NT2/D1 (cell line): Measurements from ENCODE around the gene PARN.
A peak's percentile ranks its signal among the peaks of the same experiment; 100 is the strongest.

ENCODE experiments used
- DNase-seq: peaks from one replicate; pipeline ENCODE4 v3.0.0-alpha.2; 2011; ENCODE audit warnings: low read depth, low spot score
- H3K27me3 ChIP-seq: 2 replicates; pipeline ENCODE4 v1.6.0; 2011; ENCODE audit warnings: mild to moderate bottlenecking; ENCODE audit not compliant: insufficient read length, insufficient read depth
- H3K36me3 ChIP-seq: 2 replicates; pipeline ENCODE4 v1.6.1; 2011; ENCODE audit warnings: mild to moderate bottlenecking, low read length, mixed read lengths; ENCODE audit not compliant: insufficient read depth, insufficient read length
- H3K4me1 ChIP-seq: 2 replicates; pipeline ENCODE4 v1.5.1; 2011; ENCODE audit not compliant: insufficient read depth, insufficient read length
- H3K4me3 ChIP-seq: 2 replicates; pipeline ENCODE4 v1.5.1; 2011; ENCODE audit warnings: low read depth; ENCODE audit not compliant: insufficient read length
- H3K9ac ChIP-seq: 2 replicates; pipeline ENCODE4 v1.6.0; 2011; ENCODE audit warnings: low read depth; ENCODE audit not compliant: insufficient read length
- H3K9me3 ChIP-seq: 2 replicates; pipeline ENCODE4 v1.5.1; 2011; ENCODE audit warnings: mild to moderate bottlenecking, low read length; ENCODE audit not compliant: insufficient read depth
- SUZ12 ChIP-seq: IDR thresholded peaks from 2 replicates; pipeline ENCODE4 v1.6.1; 2011; ENCODE audit not compliant: insufficient read length, insufficient read depth; ENCODE audit errors: extremely low read depth
- YY1 ChIP-seq: IDR thresholded peaks from 2 replicates; pipeline ENCODE4 v1.6.1; 2011; ENCODE audit not compliant: insufficient read length, insufficient read depth
- ZNF274 ChIP-seq: IDR thresholded peaks from 2 replicates; pipeline ENCODE4 v1.6.1; 2011; ENCODE audit warnings: mild to moderate bottlenecking, low read depth, low read length

Gene PARN

DNA sequence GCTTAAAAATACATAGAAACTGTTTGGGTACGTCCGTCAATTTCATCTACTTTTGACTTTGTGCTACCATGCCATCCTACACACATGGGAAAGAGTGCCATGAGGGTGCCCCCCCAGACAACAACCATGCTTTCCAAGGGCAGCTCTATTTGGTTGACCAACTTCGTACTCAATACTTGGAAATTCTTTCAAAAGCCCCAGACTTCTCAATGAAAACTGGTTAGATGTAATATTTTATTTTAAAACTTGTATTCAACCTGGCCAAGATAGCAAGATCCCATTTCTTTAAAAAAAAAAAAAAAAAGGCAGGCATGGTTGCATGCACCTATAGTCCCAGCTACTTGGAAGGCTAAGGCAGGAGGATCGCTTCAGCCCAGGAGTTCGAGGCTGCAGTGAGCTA lies 98.4 kb downstream of the PARN start:
- TF ChIP-seq SUZ12 (no peak), YY1 (no peak), ZNF274 (no peak)
- peaks cover 4% of the 10 kb centered on the region for H3K4me1 ChIP-seq
- DNase-seq: no peak
- H3K36me3 ChIP-seq: peaks cover 3% of the 10 kb centered on the region
- H3K9ac ChIP-seq: no peak overlapping the region
- H3K27me3 ChIP-seq: no peaks in the 10 kb centered on the region
- H3K9me3 ChIP-seq: peaks cover 15% of the 10 kb centered on the region
- H3K4me3 ChIP-seq: no peak overlapping the region

DNA sequence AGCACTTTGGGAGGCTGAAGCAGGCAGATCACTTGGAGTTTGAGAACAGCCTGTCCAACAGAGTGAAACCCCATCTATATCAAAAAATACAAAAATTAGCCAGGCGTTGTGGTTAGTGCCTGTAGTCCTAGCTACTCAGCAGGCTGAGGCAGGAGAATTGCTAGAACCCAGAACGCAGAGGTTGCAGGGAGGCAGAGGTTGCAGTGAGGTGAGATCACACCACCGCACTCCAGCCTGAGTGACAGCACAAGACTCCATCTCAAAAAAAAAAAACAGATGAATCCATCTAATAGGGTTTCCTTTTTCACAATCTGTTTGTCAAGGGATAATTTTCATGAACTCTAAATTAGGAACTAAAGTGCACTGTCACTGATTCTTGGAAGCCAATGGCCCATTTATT lies 99.0 kb downstream of the PARN start:
- H3K4me3 ChIP-seq: no peak overlapping the region
- no peaks in the 10 kb centered on the region for H3K27me3 ChIP-seq
- no peak for DNase-seq
- TF ChIP-seq SUZ12: no peak
- TF ChIP-seq ZNF274: no peak
- TF ChIP-seq YY1: no peak
- H3K36me3 ChIP-seq: peaks cover 3% of the 10 kb centered on the region
- no peak overlapping the region for H3K9ac ChIP-seq
- H3K4me1 ChIP-seq: peaks cover 4% of the 10 kb centered on the region
- peaks cover 15% of the 10 kb centered on the region for H3K9me3 ChIP-seq

DNA sequence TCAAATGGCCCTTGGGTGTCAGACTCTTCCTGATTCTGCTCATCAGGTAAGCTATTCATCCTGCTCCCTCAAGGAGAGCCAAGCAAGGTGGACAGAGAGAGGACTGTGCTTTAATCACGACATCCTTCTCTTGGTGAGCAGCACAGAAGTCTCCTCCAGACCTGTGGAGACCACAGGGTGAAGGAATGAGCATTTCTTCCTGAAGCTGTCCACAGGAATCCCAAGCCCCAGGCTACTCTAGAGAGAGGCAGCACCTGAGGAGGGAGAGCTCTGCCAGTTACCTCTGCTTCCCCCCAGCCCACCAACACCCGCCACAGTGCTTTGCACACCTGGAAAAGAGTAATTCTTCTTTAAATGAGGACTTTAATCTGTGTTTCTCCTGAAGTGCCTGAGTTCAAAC lies 100.0 kb downstream of the PARN start:
- no peak for TF ChIP-seq YY1
- TF ChIP-seq ZNF274: no peak
- no peak for TF ChIP-seq SUZ12
- DNase-seq: no peak
- Histone ChIP-seq H3K4me1 (peaks cover 4% of the 10 kb centered on the region), H3K4me3 (no peak overlapping the region), H3K27me3 (no peaks in the 10 kb centered on the region), H3K9me3 (peaks cover 15% of the 10 kb centered on the region), H3K36me3 (peaks cover 3% of the 10 kb centered on the region), H3K9ac (no peak overlapping the region)

DNA sequence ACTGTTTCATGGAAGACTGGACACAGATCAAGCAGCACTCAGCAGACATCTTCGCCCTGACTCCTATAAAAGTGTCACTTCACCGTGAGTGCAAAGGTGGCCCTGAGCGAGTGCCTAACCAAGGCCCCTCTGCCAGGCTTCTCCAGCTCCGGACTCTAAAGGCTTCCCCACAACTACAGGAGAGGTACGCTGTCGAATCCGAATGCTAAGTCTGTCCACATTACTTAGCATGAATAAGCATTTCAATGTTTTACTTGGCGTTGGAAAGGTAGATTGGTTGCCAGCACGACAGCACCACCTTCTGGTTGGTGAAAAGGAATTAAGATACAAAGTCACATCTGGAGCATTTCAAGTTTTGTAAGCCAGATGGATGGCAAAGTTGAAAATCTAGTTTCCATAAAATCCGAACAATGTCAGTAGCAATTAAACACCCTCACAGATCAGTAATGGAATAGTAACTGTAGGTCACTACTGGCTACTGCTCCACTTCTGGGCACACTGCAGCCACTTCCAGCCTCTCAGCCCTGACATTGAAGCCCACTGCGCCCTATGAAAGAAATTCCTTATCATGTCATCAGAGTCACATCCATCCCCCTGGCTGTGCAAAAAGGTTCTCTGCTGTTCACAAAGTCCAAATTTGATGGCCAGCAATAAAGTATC lies 100.9 kb downstream of the PARN start:
- Histone ChIP-seq H3K27me3 (no peaks in the 10 kb centered on the region), H3K9me3 (peaks cover 10% of the 10 kb centered on the region), H3K4me1 (peaks cover 4% of the 10 kb centered on the region), H3K36me3 (peaks cover 3% of the 10 kb centered on the region), H3K4me3 (no peak overlapping the region), H3K9ac (no peak overlapping the region)
- no peak for TF ChIP-seq YY1
- TF ChIP-seq ZNF274: no peak
- TF ChIP-seq SUZ12: no peak
- peak; percentile 89 for DNase-seq

DNA sequence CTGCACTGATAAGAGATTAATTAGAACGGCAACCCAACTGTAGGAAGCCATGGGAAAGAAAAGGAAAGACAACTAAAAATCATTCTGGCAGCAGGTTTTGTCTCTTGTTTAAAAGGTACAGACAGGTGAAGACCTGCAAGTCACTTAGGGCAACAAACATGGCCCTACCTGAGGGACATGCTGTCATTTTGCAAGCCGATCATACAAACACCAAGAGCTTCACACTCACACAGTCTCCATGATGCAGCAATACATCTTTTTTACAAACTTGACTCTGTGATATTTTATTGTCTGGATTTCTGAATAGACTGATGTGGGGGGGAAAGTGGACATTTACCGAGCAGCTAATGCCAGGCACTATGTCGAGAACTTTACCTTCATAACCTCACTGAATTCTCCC lies 101.8 kb downstream of the PARN start:
- no peak overlapping the region for H3K9ac ChIP-seq
- H3K4me1 ChIP-seq: peaks cover 4% of the 10 kb centered on the region
- H3K27me3 ChIP-seq: no peaks in the 10 kb centered on the region
- no peak overlapping the region for H3K4me3 ChIP-seq
- DNase-seq: no peak
- TF ChIP-seq ZNF274 (no peak), YY1 (no peak), SUZ12 (no peak)
- peaks cover 2% of the 10 kb centered on the region; the same call in 1 of the 2 replicates for H3K9me3 ChIP-seq
- peaks cover 3% of the 10 kb centered on the region for H3K36me3 ChIP-seq

DNA sequence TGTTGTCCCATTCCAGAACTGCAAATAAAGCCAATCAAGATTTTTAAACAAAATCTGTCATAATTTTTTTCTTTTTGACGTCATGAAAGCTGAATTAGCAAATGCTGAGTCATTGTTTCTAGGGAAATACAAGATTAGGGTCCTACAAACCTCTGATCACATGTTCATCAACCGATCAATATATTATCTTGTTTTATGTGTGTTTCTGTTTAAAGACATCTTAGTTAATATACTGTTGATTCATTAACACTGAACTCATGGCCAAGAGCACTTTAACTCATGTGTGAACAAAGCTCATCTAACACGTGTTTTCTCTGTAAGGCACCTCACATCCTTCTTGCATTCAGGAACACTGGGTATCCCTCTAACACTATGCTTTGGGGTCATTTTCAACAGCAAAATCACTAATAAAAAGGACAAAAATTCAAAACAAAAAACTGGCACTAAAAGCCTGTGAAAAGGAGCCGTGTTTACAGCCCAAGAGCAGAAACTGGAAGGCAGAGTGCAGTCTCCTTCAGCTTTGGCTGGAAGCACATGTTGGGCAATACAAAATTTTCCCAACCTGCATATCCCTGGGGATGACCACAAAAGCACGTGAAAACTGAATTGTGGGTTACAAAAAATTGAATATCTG lies 102.5 kb downstream of the PARN start:
- TF ChIP-seq SUZ12 (no peak), YY1 (no peak), ZNF274 (no peak)
- no peak overlapping the region for H3K4me3 ChIP-seq
- H3K9me3 ChIP-seq: no peaks in the 10 kb centered on the region
- peaks cover 3% of the 10 kb centered on the region for H3K36me3 ChIP-seq
- peaks cover 4% of the 10 kb centered on the region for H3K4me1 ChIP-seq
- no peak for DNase-seq
- H3K27me3 ChIP-seq: no peaks in the 10 kb centered on the region
- no peak overlapping the region for H3K9ac ChIP-seq

DNA sequence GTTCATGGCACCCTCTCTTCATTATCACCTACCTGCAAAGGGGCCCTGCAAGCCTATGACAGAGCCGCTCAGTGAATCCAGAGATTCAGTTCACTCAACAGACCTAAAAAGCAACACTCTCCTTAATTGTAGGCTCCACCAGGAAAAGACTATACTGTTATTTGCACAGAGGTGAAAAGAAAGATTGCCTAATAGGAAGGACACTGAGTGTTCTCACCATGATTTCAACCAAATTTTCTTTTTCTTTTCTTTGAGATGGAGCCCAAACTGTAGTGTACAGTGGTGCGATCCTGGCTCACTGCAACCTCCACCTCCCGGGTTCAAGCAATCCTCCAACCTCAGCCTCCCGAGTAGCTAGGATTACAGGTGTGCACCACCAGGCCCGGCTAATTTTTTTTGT lies 104.5 kb downstream of the PARN start:
- Histone ChIP-seq H3K9ac (no peak overlapping the region), H3K9me3 (no peaks in the 10 kb centered on the region), H3K27me3 (no peaks in the 10 kb centered on the region), H3K36me3 (peaks cover 1% of the 10 kb centered on the region), H3K4me3 (no peak overlapping the region), H3K4me1 (peaks cover 4% of the 10 kb centered on the region)
- DNase-seq: no peak
- TF ChIP-seq YY1 (no peak), ZNF274 (no peak), SUZ12 (no peak)
